Measurements from ENCODE around the gene GAS2L1. TPM values are rescaled to one million over a fixed set of nuclear protein-coding genes. Genes with fewer than 3 reads are reported as not detected.
A peak's percentile ranks its signal among the peaks of the same experiment; 100 is the strongest.

The GAS2L1 gene
- total RNA-seq, result 10 to 100 TPM in 1 of 2 donors, 1 to 10 TPM in 1; 3.8 to 40.1 TPM
- polyA plus RNA-seq, result 10 to 100 TPM; 11.8 to 20.7 TPM
- long read RNA-seq, donor 1, partial matches to known transcripts, result 7 of 11 reads
- long read RNA-seq, donor 1, other reads (novel, unspliced or antisense), result 0 of 11 reads
- long read RNA-seq, donor 2, result 0 reads
- long read RNA-seq, donor 3, result 0 reads
- long read RNA-seq, donor 4, partial matches to known transcripts, result 0 of 7 reads
- long read RNA-seq, donor 4, other reads (novel, unspliced or antisense), result 0 of 7 reads
- long read RNA-seq, donor 5, partial matches to known transcripts, result 0 of 4 reads
- long read RNA-seq, donor 5, other reads (novel, unspliced or antisense), result 0 of 4 reads

DNA sequence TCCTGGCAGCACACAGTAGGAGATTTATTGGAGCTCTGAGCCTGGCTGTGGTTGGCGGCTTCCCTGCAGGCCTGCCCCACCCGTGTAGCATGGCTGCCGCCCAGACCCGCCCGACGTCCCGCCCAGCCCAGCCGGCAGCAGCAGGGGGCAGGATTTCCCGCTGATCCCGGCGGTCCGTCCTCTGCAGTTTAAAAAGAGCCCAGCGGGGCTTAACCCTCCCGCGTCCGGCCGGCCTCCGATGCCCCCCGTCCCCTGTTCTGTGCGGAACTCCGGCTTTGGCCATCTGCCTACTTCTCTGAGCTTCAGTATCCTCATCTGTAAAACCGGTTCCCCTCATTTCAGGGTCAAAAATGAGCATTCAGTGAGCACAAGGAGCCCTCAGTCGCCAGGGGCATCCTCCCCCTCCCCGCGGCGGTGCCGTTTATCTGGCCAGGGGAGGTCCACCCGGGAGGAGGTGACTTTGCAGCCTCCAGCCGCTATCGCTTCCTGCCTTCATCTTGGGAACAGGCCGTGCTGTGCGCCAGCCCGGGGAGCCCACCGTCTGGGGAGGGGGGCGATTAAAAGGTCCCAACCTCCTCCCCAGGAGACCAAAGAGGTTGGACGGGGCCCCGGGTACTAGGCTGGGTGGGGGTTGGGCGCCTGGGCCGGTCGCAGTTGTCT, at the start of gene GAS2L1:
TSS of gene GAS2L1 (plus strand) at position 476 of the 660 bp plus-strand sequence. CDS start 1,456 bp downstream, outside the sequence.
- H3K9ac ChIP-seq (ENCODE audit: insufficient read depth in 1 of 2, low read length in 2 of 2), result peak within 1 kb of the TSS in 1 of 2 donors; percentile 26
- peaks cover 0 to 39% (median 4%) of the 10 kb centered on the region in 5 donors for H3K4me1 ChIP-seq (ENCODE audit: control insufficient read depth in 5 of 5, insufficient read depth in 5 of 5, low read length in 5 of 5)
- H3K27ac ChIP-seq (ENCODE audit: low read depth in 1 of 2, low read length in 1 of 2), result peak within 1 kb of the TSS; percentile 62 to 90
- ATAC-seq (ENCODE audit: insufficient read depth, low FRiP score), result peak; percentile 67
- DNase-seq, result peak; percentile 90 to 92 (median 91)
- no peaks in the 10 kb centered on the region for H3K27me3 ChIP-seq (ENCODE audit: control insufficient read depth in 3 of 3, insufficient read depth in 3 of 3, low read length in 2 of 3)
- peaks cover 0 to 4% (median 0%) of the 10 kb centered on the region in 4 donors for H3K36me3 ChIP-seq (ENCODE audit: control insufficient read depth in 4 of 4, insufficient read depth in 4 of 4, low read length in 4 of 4)
- peak within 1 kb of the TSS; percentile 76 for H3K4me3 ChIP-seq
- H3K9me3 ChIP-seq (ENCODE audit: control insufficient read depth in 4 of 4, insufficient read depth in 3 of 4, low read length in 3 of 4), result no peaks in the 10 kb centered on the region
- TF ChIP-seq, protein P1, sequence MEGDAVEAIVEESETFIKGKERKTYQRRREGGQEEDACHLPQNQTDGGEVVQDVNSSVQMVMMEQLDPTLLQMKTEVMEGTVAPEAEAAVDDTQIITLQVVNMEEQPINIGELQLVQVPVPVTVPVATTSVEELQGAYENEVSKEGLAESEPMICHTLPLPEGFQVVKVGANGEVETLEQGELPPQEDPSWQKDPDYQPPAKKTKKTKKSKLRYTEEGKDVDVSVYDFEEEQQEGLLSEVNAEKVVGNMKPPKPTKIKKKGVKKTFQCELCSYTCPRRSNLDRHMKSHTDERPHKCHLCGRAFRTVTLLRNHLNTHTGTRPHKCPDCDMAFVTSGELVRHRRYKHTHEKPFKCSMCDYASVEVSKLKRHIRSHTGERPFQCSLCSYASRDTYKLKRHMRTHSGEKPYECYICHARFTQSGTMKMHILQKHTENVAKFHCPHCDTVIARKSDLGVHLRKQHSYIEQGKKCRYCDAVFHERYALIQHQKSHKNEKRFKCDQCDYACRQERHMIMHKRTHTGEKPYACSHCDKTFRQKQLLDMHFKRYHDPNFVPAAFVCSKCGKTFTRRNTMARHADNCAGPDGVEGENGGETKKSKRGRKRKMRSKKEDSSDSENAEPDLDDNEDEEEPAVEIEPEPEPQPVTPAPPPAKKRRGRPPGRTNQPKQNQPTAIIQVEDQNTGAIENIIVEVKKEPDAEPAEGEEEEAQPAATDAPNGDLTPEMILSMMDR (IDR thresholded peaks at IDR 0.05; ENCODE audit: control extremely low read depth, extremely low read depth), result peak; percentile 41
- 0% methylated on average over 39 to 40 of the region's 40 CpGs for WGBS, 2 donors

DNA sequence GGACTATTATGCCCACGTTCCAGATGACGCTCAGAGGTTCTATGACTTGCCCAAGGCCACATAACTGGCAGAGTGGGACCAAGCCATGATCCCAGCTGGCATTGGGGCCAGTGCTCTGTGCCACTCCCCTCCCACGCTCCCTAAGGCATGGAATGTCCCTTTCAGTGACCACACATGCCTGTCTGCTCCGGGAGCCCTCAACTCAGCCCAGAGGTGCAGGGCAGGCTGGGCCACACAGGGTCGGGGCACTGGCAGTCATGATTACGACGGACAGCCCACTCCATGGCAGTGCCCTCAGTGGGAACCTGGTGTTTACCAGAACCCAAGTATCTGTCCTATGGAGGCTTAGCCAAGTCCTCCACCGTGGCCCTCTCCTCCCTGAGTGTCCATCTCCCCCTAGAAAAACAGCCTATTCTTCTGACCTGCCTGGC, 48.7 kb upstream of the GAS2L1 start:
- H3K27me3 ChIP-seq (ENCODE audit: control insufficient read depth in 3 of 3, insufficient read depth in 3 of 3, low read length in 2 of 3), result no peaks in the 10 kb centered on the region
- H3K36me3 ChIP-seq (ENCODE audit: control insufficient read depth in 4 of 4, insufficient read depth in 4 of 4, low read length in 4 of 4), result peaks cover 0 to 23% (median 14%) of the 10 kb centered on the region in 4 donors
- no peak overlapping the region for H3K9ac ChIP-seq (ENCODE audit: insufficient read depth in 1 of 2, low read length in 2 of 2)
- TF ChIP-seq, protein P1 (IDR thresholded peaks at IDR 0.05; ENCODE audit: control extremely low read depth, extremely low read depth), result no peak
- no peaks in the 10 kb centered on the region for H3K4me1 ChIP-seq (ENCODE audit: control insufficient read depth in 5 of 5, insufficient read depth in 5 of 5, low read length in 5 of 5)
- no peak overlapping the region for H3K4me3 ChIP-seq
- no peak overlapping the region for H3K27ac ChIP-seq (ENCODE audit: low read depth in 1 of 2, low read length in 1 of 2)
- DNase-seq (no peak), ATAC-seq (ENCODE audit: insufficient read depth, low FRiP score) (no peak)
- H3K9me3 ChIP-seq (ENCODE audit: control insufficient read depth in 4 of 4, insufficient read depth in 3 of 4, low read length in 3 of 4), result no peaks in the 10 kb centered on the region
- 74 to 90% methylated on average over 8 of the region's 8 CpGs for WGBS, 2 donors

DNA sequence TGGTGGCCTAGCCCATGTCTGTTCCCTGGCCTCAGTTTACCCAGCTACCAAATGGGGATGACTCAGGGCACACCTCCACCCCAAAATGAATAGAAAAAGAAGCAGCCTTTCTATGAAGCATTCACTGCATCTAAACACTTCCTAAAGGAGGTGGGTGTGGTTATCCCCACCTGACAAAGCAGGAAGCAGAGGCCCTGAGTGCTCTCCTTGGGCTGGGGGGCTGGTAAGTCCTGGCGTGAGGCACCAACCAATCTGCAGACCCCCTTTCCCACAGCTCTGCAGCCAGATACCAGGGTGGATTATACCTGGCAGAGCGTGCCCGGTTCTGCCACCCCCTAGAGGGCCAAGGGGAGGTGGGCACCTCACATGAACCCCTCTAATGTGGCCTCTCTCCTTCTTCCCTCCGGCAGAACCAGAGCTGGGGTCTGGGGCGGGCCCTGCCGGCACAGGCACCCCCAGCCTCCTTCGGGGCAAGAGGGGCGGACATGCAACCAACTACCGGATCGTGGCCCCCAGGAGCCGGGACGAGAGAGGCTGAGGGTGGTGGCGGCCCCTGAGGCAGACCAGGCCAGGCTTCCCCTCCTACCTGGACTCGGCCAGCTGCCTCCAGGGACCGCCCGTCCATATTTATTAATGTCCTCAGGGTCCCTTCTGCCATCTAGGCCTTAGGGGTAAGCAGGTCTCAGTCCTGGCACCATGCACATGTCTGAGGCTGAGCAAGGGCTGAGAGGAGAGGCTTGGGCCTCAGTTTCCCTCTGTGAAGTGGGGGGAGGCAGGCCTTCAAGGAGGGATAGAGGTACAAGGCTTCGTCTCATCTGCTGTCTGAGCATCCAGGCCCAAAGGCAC, 47.8 kb upstream of the GAS2L1 start:
- Histone ChIP-seq H3K9me3 (ENCODE audit: control insufficient read depth in 4 of 4, insufficient read depth in 3 of 4, low read length in 3 of 4) (no peaks in the 10 kb centered on the region), H3K36me3 (ENCODE audit: control insufficient read depth in 4 of 4, insufficient read depth in 4 of 4, low read length in 4 of 4) (peaks cover 0 to 20% (median 15%) of the 10 kb centered on the region in 4 donors), H3K27ac (ENCODE audit: low read depth in 1 of 2, low read length in 1 of 2) (no peak overlapping the region), H3K4me3 (no peak overlapping the region), H3K27me3 (ENCODE audit: control insufficient read depth in 3 of 3, insufficient read depth in 3 of 3, low read length in 2 of 3) (no peaks in the 10 kb centered on the region), H3K4me1 (ENCODE audit: control insufficient read depth in 5 of 5, insufficient read depth in 5 of 5, low read length in 5 of 5) (no peaks in the 10 kb centered on the region), H3K9ac (ENCODE audit: insufficient read depth in 1 of 2, low read length in 2 of 2) (no peak overlapping the region)
- TF ChIP-seq, protein P1 (IDR thresholded peaks at IDR 0.05; ENCODE audit: control extremely low read depth, extremely low read depth), result no peak
- no peak for DNase-seq
- ATAC-seq (ENCODE audit: insufficient read depth, low FRiP score), result no peak
- 91 to 95% methylated on average over 15 to 17 of the region's 17 CpGs for WGBS, 2 donors
